ENCODE results near the gene SIGLEC8. TPM values are rescaled to one million over a fixed set of nuclear protein-coding genes. Genes with fewer than 3 reads are reported as not detected.

SIGLEC8 gene
- total and polyA plus RNA-seq, 2 of the 8 experiments (the other 6 are each of a cell fraction or from before 2014, with no cell fraction given) = not detected

GRCh38 chr19:51485960-51486660 lies 27.9 kb upstream of the SIGLEC8 start:
- ChIA-PET CTCF (ENCODE audit: partially characterized antibody) (interaction anchor here (0.6 to 1.9 kb wide), 5 partner anchors 12 to 188 kb away, joined by 3 to 6 read pairs (median 4); no protein-coding TSS in a partner anchor), POLR2A (ENCODE audit: partially characterized antibody) (no interaction called here)
- H3K27me3 ChIP-seq (replicated peaks in 1 of 4; ENCODE audit: control insufficient read depth in 3 of 4, extremely low read depth in 1 of 4, insufficient read depth in 3 of 4, low read length in 3 of 4) = no peaks in the 10 kb centered on the region
- TF ChIP-seq SIRT6 (IDR thresholded peaks at IDR 0.05; ENCODE audit: low read length) (no peak), ATF2 (IDR thresholded peaks at IDR 0.05; ENCODE audit: low read length) (no peak), CTCF (IDR thresholded peaks at IDR 0.05; ENCODE audit: control extremely low read depth in 1 of 3, insufficient read depth in 1 of 3, low read depth in 1 of 3, low read length in 3 of 3) (no peak), SP4 (IDR thresholded peaks at IDR 0.05; ENCODE audit: low read length) (no peak), CREB1 (IDR thresholded peaks at IDR 0.05) (no peak), CBX5 (IDR thresholded peaks at IDR 0.05; ENCODE audit: low read depth, low read length) (no peak), CBX8 (IDR thresholded peaks at IDR 0.05; ENCODE audit: borderline replicate concordance, low read depth, low read length) (no peak), JUN (IDR thresholded peaks at IDR 0.05; ENCODE audit: low read depth, low read length) (no peak), RAD21 (IDR thresholded peaks at IDR 0.05 in 1 of 2, conservative IDR thresholded peaks at IDR 0.05 in 1 of 2; ENCODE audit: low read depth in 2 of 2, low read length in 2 of 2) (no peak)

More at GRCh38 chr19:51485960-51486660, 27.9 kb upstream of the SIGLEC8 start:
- Histone ChIP-seq H2BK12ac (ENCODE audit: low read depth, low read length) (no peak overlapping the region), H2BK120ac (replicated peaks; ENCODE audit: low read depth, low read length) (no peak overlapping the region), H2BK15ac (ENCODE audit: low read length) (no peak overlapping the region), H3K18ac (ENCODE audit: extremely low read depth, low read length) (no peak overlapping the region), H2BK5ac (ENCODE audit: low read depth, low read length) (no peak overlapping the region), H3K56ac (replicated peaks; ENCODE audit: insufficient read length, low read depth, low read length) (no peak overlapping the region), H3K9me3 (ENCODE audit: insufficient read depth in 2 of 2, low read depth in 1 of 2, low read length in 1 of 2) (peaks cover 59 to 74% of the 10 kb centered on the region in 2 experiments), H3K79me1 (ENCODE audit: low read depth, low read length) (no peaks in the 10 kb centered on the region), H3K14ac (ENCODE audit: insufficient read length) (no peak overlapping the region), H2AK5ac (ENCODE audit: low read depth, low read length) (no peak overlapping the region; the same call in 1 of the 2 replicates), H2AFZ (ENCODE audit: low read length) (no peak overlapping the region), H4K20me1 (replicated peaks in 1 of 2; ENCODE audit: control insufficient read depth in 1 of 2, insufficient read depth in 2 of 2, low read length in 2 of 2) (no peaks in the 10 kb centered on the region), H4K8ac (ENCODE audit: extremely low read depth, insufficient read depth, low read length) (no peak overlapping the region), H3K23me2 (ENCODE audit: low read depth, low read length) (no peaks in the 10 kb centered on the region; the same call in 1 of the 2 replicates), H2BK20ac (ENCODE audit: low read length) (no peak overlapping the region), H3K27ac (ENCODE audit: low read depth, low read length) (no peak overlapping the region), H3K4ac (replicated peaks; ENCODE audit: insufficient read length, low read depth, low read length) (no peak overlapping the region), H3K4me1 (replicated peaks in 1 of 4; ENCODE audit: control insufficient read depth in 3 of 4, insufficient read depth in 4 of 4, low read length in 3 of 4) (no peaks in the 10 kb centered on the region), H3K79me2 (ENCODE audit: control insufficient read depth in 1 of 2, insufficient read depth in 2 of 2, low read length in 2 of 2) (no peaks in the 10 kb centered on the region), H3K36me3 (ENCODE audit: control insufficient read depth in 2 of 4, insufficient read depth in 4 of 4, low read length in 3 of 4) (no peaks in the 10 kb centered on the region), H4K5ac (ENCODE audit: insufficient read length, low read depth, low read length) (no peak overlapping the region), H4K91ac (replicated peaks; ENCODE audit: insufficient read length, low read length) (no peak overlapping the region), H3K4me3 (ENCODE audit: extremely low read depth in 1 of 4, insufficient read depth in 2 of 4, low read depth in 3 of 4, low read length in 4 of 4) (no peak overlapping the region), H3K23ac (ENCODE audit: insufficient read length) (no peak overlapping the region), H3K4me2 (ENCODE audit: insufficient read depth in 1 of 2, low read depth in 2 of 2, low read length in 2 of 2) (no peak overlapping the region), H3K9ac (replicated peaks in 1 of 4; ENCODE audit: extremely low read depth in 1 of 4, low read depth in 3 of 4, low read length in 3 of 4) (no peak overlapping the region; a peak in 1 of 7 replicates)
- FAIRE-seq = no peak
- WGBS, 2 experiments (ENCODE audit: extremely low coverage in 1 of 2, insufficient coverage in 1 of 2, insufficient read length in 1 of 2, insufficient replicate concordance in 2 of 2, low coverage in 1 of 2, low lambda C conversion rate in 2 of 2, missing lambda C conversion rate in 1 of 2) = 78 to 100% methylated on average over 1 to 5 of the region's 5 CpGs
- DNase-seq (ENCODE audit: low read depth in 1 of 2, low spot score in 2 of 2) = no peak

All from H1 (cell line).